Pancreas (tissue), 10 donors: ENCODE results near the gene DLGAP1. TPM values are rescaled to one million over a fixed set of nuclear protein-coding genes. Genes with fewer than 3 reads are reported as not detected.

ENCODE experiments used
- ATAC-seq, 4 donors: fragments of 200-7000 bp; cut with Tn5 transposase; one replicate each; pipeline versions ENCODE4 v1.8.0 to v1.9.1; 2020; ENCODE audit warnings: mild to moderate bottlenecking in 4 of 4, moderate library complexity in 4 of 4
- DNase-seq, 6 donors: peaks; one replicate each; pipeline ENCODE4 v3.0.0-alpha.2; 2020
- FAIRE-seq: peaks from 2 replicates; lab custom pipeline; 2012; peaks lifted over from hg19 to GRCh38; lab: Jason Lieb, UNC
- H3K27ac ChIP-seq, 4 donors: fragments of 200-600 bp; sonication (generic); 1 replicate in 3 of 4; 2 replicates in 1 of 4; pipeline versions ENCODE4 v1.5.0 to v1.8.0; 2020
- H3K27me3 ChIP-seq, 4 donors: fragments of 200-600 bp; one replicate each; pipeline ENCODE4 v1.8.0; 2021
- H3K36me3 ChIP-seq, 3 donors: fragments of 200-600 bp; sonication (generic) in 1 of 3; one replicate each; pipeline versions ENCODE4 v1.5.0 to v1.8.0; 2020 to 2021
- H3K4me1 ChIP-seq, 3 donors: fragments of 200-600 bp; one replicate each; pipeline ENCODE4 v1.8.0; 2021
- H3K4me3 ChIP-seq, 4 donors: fragments of 200-600 bp; sonication (generic) in 2 of 4; one replicate each; pipeline versions ENCODE4 v1.5.0 to v1.8.0; 2020 to 2021
- H3K9me3 ChIP-seq, 4 donors: fragments of 200-600 bp; one replicate each; pipeline ENCODE4 v1.8.0; 2021
- CTCF ChIP-seq, 4 donors: fragments of 200-600 bp; sonication (generic) in 3 of 4; IDR thresholded peaks; one replicate each; pipeline versions ENCODE4 v1.5.0 to v1.8.0; 2021; ENCODE audit warnings: antibody characterized with exemption in 4 of 4
- WGBS, 2 donors: extraction: QIAGEN DNeasy Blood & Tissue Kit; methylation state at CpG; one replicate each; pipeline ENCODE4 v1.1.7; 2013; 5-methylcytosine and 5-hydroxymethylcytosine counted together
- intact Hi-C, 3 donors: fragments of 100-400 bp; cut with DNase I; formaldehyde crosslinking; loops; one replicate each; pipeline versions ENCODE4 v1.11.1 to v1.14.2; 2022
- polyA plus RNA-seq, 2 donors: library from polyadenylated mRNA; stranded (reverse); fragments of 200-250 nt; gene quantifications; one replicate each; pipeline ENCODE4 v1.2.3, GENCODE V29; 2013
- total RNA-seq, 6 donors: library from RNA; stranded (reverse); fragmentation: NEBNext Ultra II Directional in 4 of 6; extraction: Animal tissue kit (Norgen Biotek cat#: 25700) in 4 of 6; gene quantifications; one replicate each; pipeline versions ENCODE4 v1.2.1 to v1.2.4, GENCODE V29; 2021 to 2023
- donor health status: healthy with polysubstance abuse.
- donor health status: DM: no; HTN: no; CAD: no; lungs with moderate emphysema.
- donor health status: DM: no; HTN: no; CAD: no.
- donor health status: control.
- donor health status: control.
- donor health status: Bipolar disorder and iron deficiency.
- donor health status: DM: yes; HTN: yes; CAD: no.
- donor health status: DM: no; HTN: no; CAD: no.
- donor health status: DM: no; HTN: no; CAD: no.
- donor health status: DM: yes; HTN: yes; CAD: no.

The DLGAP1 gene
- total and polyA plus RNA-seq, 8 donors = 0.12 to 0.62 (median 0.30) TPM; not detected in 2

- Histone ChIP-seq H3K36me3 (no peaks in the 10 kb centered on the region), H3K4me1 (no peaks in the 10 kb centered on the region), H3K27ac (no peak overlapping the region), H3K27me3 (no peaks in the 10 kb centered on the region), H3K9me3 (no peaks in the 10 kb centered on the region), H3K4me3 (no peak overlapping the region)
- TF ChIP-seq CTCF (IDR thresholded peaks at IDR 0.05) = no peak
- DNase-seq = no peak
- WGBS, 2 donors = 45 to 62% methylated on average over 5 of the region's 5 CpGs
- intact Hi-C loops = no loop called here
- FAIRE-seq = no peak
- no peak for ATAC-seq
Measured at GRCh38 chr18:3500016-3500415, 955.1 kb downstream of the DLGAP1 start.

- no peak for FAIRE-seq
- Histone ChIP-seq H3K4me1 (no peaks in the 10 kb centered on the region), H3K36me3 (no peaks in the 10 kb centered on the region), H3K27ac (no peak overlapping the region), H3K9me3 (no peaks in the 10 kb centered on the region), H3K4me3 (peak overlapping the region in 2 of 4 donors; percentile 24 to 37), H3K27me3 (no peaks in the 10 kb centered on the region)
- no peak for DNase-seq
- ATAC-seq = peak in 1 of 4 donors; percentile 39
- no peak for TF ChIP-seq CTCF (IDR thresholded peaks at IDR 0.05)
- intact Hi-C loops = no loop called here
- WGBS, 2 donors = 47 to 56% methylated on average over 10 of the region's 10 CpGs
Measured at GRCh38 chr18:3499501-3499900, 955.6 kb downstream of the DLGAP1 start.

- Histone ChIP-seq H3K4me3 (peak overlapping the region in 3 of 4 donors; percentile 16 to 37 (median 24)), H3K9me3 (no peaks in the 10 kb centered on the region), H3K27me3 (no peaks in the 10 kb centered on the region), H3K27ac (no peak overlapping the region), H3K4me1 (no peaks in the 10 kb centered on the region), H3K36me3 (no peaks in the 10 kb centered on the region)
- intact Hi-C loops = no loop called here
- ATAC-seq = peak in 3 of 4 donors; percentile 64 to 78 (median 66)
- WGBS, 2 donors = 22 to 32% methylated on average over 54 to 58 of the region's 58 CpGs
- DNase-seq = peak in 4 of 6 donors; percentile 11 to 69 (median 43)
- no peak for TF ChIP-seq CTCF (IDR thresholded peaks at IDR 0.05)
- no peak for FAIRE-seq
Measured at GRCh38 chr18:3498698-3499471, 956.2 kb downstream of the DLGAP1 start.

GRCh38 chr18:3495691-3496430 lies 959.2 kb downstream of the DLGAP1 start:
- WGBS, 2 donors = 88 to 91% methylated on average over 7 of the region's 7 CpGs
- ATAC-seq (no peak), DNase-seq (no peak), FAIRE-seq (no peak)
- H3K27ac ChIP-seq = no peak overlapping the region
- H3K4me3 ChIP-seq = no peak overlapping the region
- no peak for TF ChIP-seq CTCF (IDR thresholded peaks at IDR 0.05)
- no peaks in the 10 kb centered on the region for H3K27me3 ChIP-seq
- no peaks in the 10 kb centered on the region for H3K9me3 ChIP-seq
- intact Hi-C loops = no loop called here
- H3K36me3 ChIP-seq = no peaks in the 10 kb centered on the region
- H3K4me1 ChIP-seq = no peaks in the 10 kb centered on the region
